HepG2 (cell line): Measurements from ENCODE around the gene DHX16. TPM values are rescaled to one million over a fixed set of nuclear protein-coding genes. Genes with fewer than 3 reads are reported as not detected.

Experiments used
- AGO2 ChIP-seq: fragments of 200-400 bp; formaldehyde crosslinking; optimal IDR thresholded peaks from 2 replicates; pipeline ENCODE3; 2017; ENCODE audit warnings: mild to moderate bottlenecking, low read depth, low read length, moderate library complexity
- HDAC2 ChIP-seq: sonication (generic); formaldehyde crosslinking; IDR thresholded peaks from 2 replicates; pipeline ENCODE4 v1.4.0; 2020; ENCODE audit warnings: missing genetic modification reagents
- KAT7 ChIP-seq: IDR thresholded peaks from 2 replicates; pipeline ENCODE4 v1.6.1; 2018; ENCODE audit warnings: borderline replicate concordance, missing compliant biosample characterization
- KLF9 ChIP-seq: IDR thresholded peaks from 2 replicates; pipeline ENCODE4 v1.6.1; 2016; ENCODE audit warnings: low read depth
- LCORL ChIP-seq, 2 experiments: fragments of 450-650 bp in 1 of 2; sonication (generic) in 1 of 2; formaldehyde crosslinking in 1 of 2; IDR thresholded peaks; 2 replicates each; pipeline versions ENCODE4 v1.5.0 to v1.6.1; 2017 to 2020; ENCODE audit warnings: antibody characterized with exemption in 1 of 2, missing genetic modification reagents in 1 of 2
- NFRKB ChIP-seq: fragments of 450-650 bp; IDR thresholded peaks from 2 replicates; pipeline ENCODE4 v1.6.1; 2017
- PAX8 ChIP-seq: sonication (generic); formaldehyde crosslinking; IDR thresholded peaks from 2 replicates; pipeline ENCODE4 v1.8.0; 2022; ENCODE audit warnings: mild to moderate bottlenecking, missing genetic modification reagents, borderline replicate concordance
- PAXIP1 ChIP-seq: sonication (generic); formaldehyde crosslinking; conservative IDR thresholded peaks from 2 replicates; pipeline ENCODE4 v1.4.0; 2020; ENCODE audit warnings: mild to moderate bottlenecking, missing genetic modification reagents, moderate library complexity
- PHB2 ChIP-seq: fragments of 450-650 bp; IDR thresholded peaks from 2 replicates; pipeline ENCODE4 v1.6.1; 2018; ENCODE audit not compliant: partially characterized antibody
- RBFOX2 ChIP-seq: fragments of 200-400 bp; formaldehyde crosslinking; IDR thresholded peaks from 2 replicates; pipeline ENCODE4 v1.6.1; 2017; ENCODE audit warnings: low read depth, mild to moderate bottlenecking, low read length
- RNF2 ChIP-seq: fragments of 450-650 bp; conservative IDR thresholded peaks from 2 replicates; pipeline ENCODE4 v1.6.1; 2016; ENCODE audit warnings: low read depth
- ZNF12 ChIP-seq: sonication (generic); formaldehyde crosslinking; IDR thresholded peaks from 2 replicates; pipeline ENCODE4 v1.5.0; 2020; ENCODE audit warnings: missing genetic modification reagents
- ZNF275 ChIP-seq: sonication (generic); formaldehyde crosslinking; IDR thresholded peaks from 2 replicates; pipeline ENCODE4 v1.8.0; 2022; ENCODE audit warnings: missing genetic modification reagents, mild to moderate bottlenecking, inconsistent platforms, borderline replicate concordance
- ZNF335 ChIP-seq: sonication (generic); formaldehyde crosslinking; IDR thresholded peaks from 2 replicates; pipeline ENCODE4 v1.4.0; 2020; ENCODE audit warnings: missing genetic modification reagents
- ZNF432 ChIP-seq: sonication (generic); formaldehyde crosslinking; IDR thresholded peaks from 2 replicates; pipeline ENCODE4 v1.5.0; 2020; ENCODE audit warnings: missing genetic modification reagents, mild to moderate bottlenecking, borderline replicate concordance
- ZNF513 ChIP-seq: sonication (generic); formaldehyde crosslinking; conservative IDR thresholded peaks from 2 replicates; pipeline ENCODE4 v1.5.0; 2020; ENCODE audit warnings: missing genetic modification reagents
- polyA plus RNA-seq, 8 experiments: library from polyadenylated mRNA; depleted of rRNA in 3 of 8; stranded (reverse) in 7 of 8; unstranded in 1 of 8; fragments of >200 nt; fragmentation: Illumina TruSeq in 4 of 8; extraction: Trizol in 4 of 8; gene quantifications; 2 replicates each; pipeline versions ENCODE4 v1.2.1 to v1.2.3, GENCODE V29; 2011 to 2016; ENCODE audit warnings: low read depth in 4 of 8, missing spikeins in 1 of 8, mixed read lengths in 1 of 8; ENCODE audit not compliant: insufficient read depth in 1 of 8
- total RNA-seq, 5 experiments: library from RNA; depleted of rRNA; stranded (reverse); fragments of >200 nt; fragmentation: Illumina TruSeq; extraction: Trizol; gene quantifications; 2 replicates each; pipeline ENCODE4 v1.2.3, GENCODE V29; 2016; ENCODE audit warnings: low read depth in 1 of 5
- TF ChIP-seq, protein P1 (sequence below): sonication (generic); formaldehyde crosslinking; IDR thresholded peaks from 2 replicates; pipeline ENCODE4 v1.9.0; 2021; ENCODE audit warnings: missing genetic modification reagents, borderline replicate concordance
- TF ChIP-seq, protein P2 (sequence below): sonication (generic); formaldehyde crosslinking; IDR thresholded peaks from 2 replicates; pipeline ENCODE4 v1.4.0; 2020; ENCODE audit warnings: missing genetic modification reagents

DHX16 gene
- total and polyA plus RNA-seq, 2 of the 13 experiments (the other 11 are each of a cell fraction or from before 2014, with no cell fraction given), result 57.0 to 58.5 TPM

GRCh38 chr6:30672445-30673253 is at the start of gene DHX16 (continued):
- TF ChIP-seq RBFOX2 (peak; percentile 85), PHB2 (no peak), NFRKB (no peak), HDAC2 (CRISPR knock-in tag) (peak; percentile 84), ZNF12 (CRISPR knock-in tag) (peak; percentile 13; the same call in 1 of the 2 replicates), ZNF275 (CRISPR knock-in tag) (no peak; the same call in 1 of the 2 replicates), AGO2 (peak; percentile 67), RNF2 (no peak), KLF9 (CRISPR knock-in tag) (peak; percentile 92; the same call in 1 of the 2 replicates), ZNF513 (CRISPR knock-in tag) (no peak), PAXIP1 (CRISPR knock-in tag) (peak; percentile 39), ZNF335 (CRISPR knock-in tag) (no peak; the same call in 1 of the 2 replicates), LCORL (IDR thresholded peaks at IDR 0.05) (no peak), LCORL (CRISPR knock-in tag; IDR thresholded peaks at IDR 0.05) (peak; percentile 74; the same call in 1 of the 2 replicates), PAX8 (no peak), KAT7 (peak; percentile 85; the same call in 1 of the 2 replicates), ZNF432 (CRISPR knock-in tag) (no peak)
- TF ChIP-seq, protein P1, sequence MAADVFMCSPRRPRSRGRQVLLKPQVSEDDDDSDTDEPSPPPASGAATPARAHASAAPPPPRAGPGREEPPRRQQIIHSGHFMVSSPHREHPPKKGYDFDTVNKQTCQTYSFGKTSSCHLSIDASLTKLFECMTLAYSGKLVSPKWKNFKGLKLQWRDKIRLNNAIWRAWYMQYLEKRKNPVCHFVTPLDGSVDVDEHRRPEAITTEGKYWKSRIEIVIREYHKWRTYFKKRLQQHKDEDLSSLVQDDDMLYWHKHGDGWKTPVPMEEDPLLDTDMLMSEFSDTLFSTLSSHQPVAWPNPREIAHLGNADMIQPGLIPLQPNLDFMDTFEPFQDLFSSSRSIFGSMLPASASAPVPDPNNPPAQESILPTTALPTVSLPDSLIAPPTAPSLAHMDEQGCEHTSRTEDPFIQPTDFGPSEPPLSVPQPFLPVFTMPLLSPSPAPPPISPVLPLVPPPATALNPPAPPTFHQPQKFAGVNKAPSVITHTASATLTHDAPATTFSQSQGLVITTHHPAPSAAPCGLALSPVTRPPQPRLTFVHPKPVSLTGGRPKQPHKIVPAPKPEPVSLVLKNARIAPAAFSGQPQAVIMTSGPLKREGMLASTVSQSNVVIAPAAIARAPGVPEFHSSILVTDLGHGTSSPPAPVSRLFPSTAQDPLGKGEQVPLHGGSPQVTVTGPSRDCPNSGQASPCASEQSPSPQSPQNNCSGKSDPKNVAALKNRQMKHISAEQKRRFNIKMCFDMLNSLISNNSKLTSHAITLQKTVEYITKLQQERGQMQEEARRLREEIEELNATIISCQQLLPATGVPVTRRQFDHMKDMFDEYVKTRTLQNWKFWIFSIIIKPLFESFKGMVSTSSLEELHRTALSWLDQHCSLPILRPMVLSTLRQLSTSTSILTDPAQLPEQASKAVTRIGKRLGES (CRISPR knock-in tag), result no peak
- TF ChIP-seq, protein P2, sequence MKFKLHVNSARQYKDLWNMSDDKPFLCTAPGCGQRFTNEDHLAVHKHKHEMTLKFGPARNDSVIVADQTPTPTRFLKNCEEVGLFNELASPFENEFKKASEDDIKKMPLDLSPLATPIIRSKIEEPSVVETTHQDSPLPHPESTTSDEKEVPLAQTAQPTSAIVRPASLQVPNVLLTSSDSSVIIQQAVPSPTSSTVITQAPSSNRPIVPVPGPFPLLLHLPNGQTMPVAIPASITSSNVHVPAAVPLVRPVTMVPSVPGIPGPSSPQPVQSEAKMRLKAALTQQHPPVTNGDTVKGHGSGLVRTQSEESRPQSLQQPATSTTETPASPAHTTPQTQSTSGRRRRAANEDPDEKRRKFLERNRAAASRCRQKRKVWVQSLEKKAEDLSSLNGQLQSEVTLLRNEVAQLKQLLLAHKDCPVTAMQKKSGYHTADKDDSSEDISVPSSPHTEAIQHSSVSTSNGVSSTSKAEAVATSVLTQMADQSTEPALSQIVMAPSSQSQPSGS, result peak; percentile 70; the same call in 1 of the 2 replicates
